Endothelial cell of umbilical vein (primary cell): ENCODE data around the gene LRRIQ1. TPM values are rescaled to one million over a fixed set of nuclear protein-coding genes. Genes with fewer than 3 reads are reported as not detected.

Experiments used
- BruUV-seq: library from RNA; stranded (reverse); fragments of 400-500 nt; replicated peaks from 2 replicates; lab custom pipeline; 2021; lab: Mats Ljungman, UMichigan
- CTCF ChIA-PET: fragments of 300-600, 350-600 bp; sonication (Branson Sonifier 250); formaldehyde crosslinking; loops from one replicate; lab custom pipeline; 2021; ENCODE audit warnings: antibody characterized with exemption, inconsistent platforms; lab: Charles Lee
- POLR2A ChIA-PET: fragments of 300-600, 350-600 bp; sonication (Branson Sonifier 250); formaldehyde crosslinking; loops from one replicate; lab custom pipeline; 2021; ENCODE audit warnings: antibody characterized with exemption, inconsistent platforms; lab: Charles Lee
- DNase-seq: peaks from one replicate; pipeline ENCODE4 v3.0.0-alpha.2; 2011; ENCODE audit warnings: low read depth, low spot score
- FAIRE-seq: peaks from 2 replicates; lab custom pipeline; 2011; peaks lifted over from hg19 to GRCh38; lab: Jason Lieb, UNC
- H2AFZ ChIP-seq: 2 replicates; pipeline ENCODE4 v1.6.0; 2012; ENCODE audit warnings: low read depth, low read length, control low read depth, inconsistent platforms
- H3K27ac ChIP-seq: 2 replicates; pipeline ENCODE4 v1.5.1; 2011; ENCODE audit warnings: low read depth, mild to moderate bottlenecking, control low read depth, low read length, moderate library complexity; ENCODE audit not compliant: insufficient read depth
- H3K27me3 ChIP-seq, 2 experiments: 2 replicates each; pipeline versions ENCODE4 v1.6.0 to v1.6.1; 2011; ENCODE audit warnings: low read length in 2 of 2, mixed read lengths in 1 of 2; ENCODE audit not compliant: control insufficient read depth in 2 of 2, insufficient read depth in 2 of 2
- H3K36me3 ChIP-seq, 2 experiments: 2 replicates in 1 of 2; 3 replicates in 1 of 2; pipeline ENCODE4 v1.5.1; 2011; ENCODE audit warnings: low read length in 2 of 2, mild to moderate bottlenecking in 1 of 2, moderate library complexity in 1 of 2; ENCODE audit not compliant: control insufficient read depth in 2 of 2, insufficient read depth in 2 of 2; ENCODE audit errors: extremely low read depth in 1 of 2
- H3K4me1 ChIP-seq: 3 replicates; pipeline ENCODE4 v1.5.1; 2011; ENCODE audit warnings: mild to moderate bottlenecking, low read length; ENCODE audit not compliant: control insufficient read depth, insufficient read depth; ENCODE audit errors: extremely low read depth
- H3K4me2 ChIP-seq: 2 replicates; pipeline ENCODE4 v1.6.1; 2011; ENCODE audit warnings: low read length, control low read depth, mixed read lengths; ENCODE audit not compliant: insufficient read depth
- H3K4me3 ChIP-seq, 3 experiments: fragments of 200-600 bp in 1 of 3; sonication (generic), shearing (Covaris generic) in 1 of 3; replicated peaks in 1 of 3; 2 replicates each; pipeline ENCODE4 v1.5.1; 2011 to 2016; ENCODE audit warnings: control low read depth in 3 of 3, low read length in 3 of 3, mild to moderate bottlenecking in 2 of 3, inconsistent platforms in 1 of 3, low read depth in 1 of 3, moderate library complexity in 1 of 3; ENCODE audit not compliant: insufficient read depth in 1 of 3
- H3K79me2 ChIP-seq: 2 replicates; pipeline ENCODE4 v1.6.0; 2012; ENCODE audit warnings: low read length, inconsistent platforms; ENCODE audit not compliant: control insufficient read depth, insufficient read depth
- H3K9ac ChIP-seq: replicated peaks from 2 replicates; pipeline ENCODE3; 2011; ENCODE audit warnings: low read length, control low read depth; ENCODE audit not compliant: insufficient read depth; ENCODE audit errors: extremely low read depth
- H3K9me1 ChIP-seq: replicated peaks from 3 replicates; pipeline ENCODE4 v1.6.0; 2011; ENCODE audit warnings: mild to moderate bottlenecking, low read length; ENCODE audit not compliant: control insufficient read depth, insufficient read depth; ENCODE audit errors: extremely low read depth
- H3K9me3 ChIP-seq: replicated peaks from 2 replicates; pipeline ENCODE4 v1.5.1; 2012; ENCODE audit warnings: low read length, inconsistent platforms; ENCODE audit not compliant: control insufficient read depth, insufficient read depth
- H4K20me1 ChIP-seq: replicated peaks from 2 replicates; pipeline ENCODE3; 2011; ENCODE audit warnings: mild to moderate bottlenecking, low read length; ENCODE audit not compliant: control insufficient read depth, insufficient read depth; ENCODE audit errors: extremely low read depth
- CTCF ChIP-seq, 2 donors: IDR thresholded peaks; 1 replicate in 1 of 2; 2 replicates in 1 of 2; pipeline ENCODE4 v1.5.1; 2011; ENCODE audit warnings: low read length in 2 of 2, mild to moderate bottlenecking in 2 of 2, moderate library complexity in 2 of 2, control low read depth in 1 of 2, inconsistent platforms in 1 of 2, low read depth in 1 of 2; ENCODE audit not compliant: insufficient read depth in 1 of 2; ENCODE audit errors: extremely low read depth in 1 of 2
- GATA2 ChIP-seq: IDR thresholded peaks from 2 replicates; pipeline ENCODE4 v1.7.0; 2011; ENCODE audit warnings: low read depth, mild to moderate bottlenecking, moderate library complexity, mixed read lengths, low read length; ENCODE audit not compliant: insufficient read length, insufficient read depth
- JUN ChIP-seq: IDR thresholded peaks from 2 replicates; pipeline ENCODE4 v1.6.1; 2011; ENCODE audit warnings: borderline replicate concordance, low read depth; ENCODE audit not compliant: insufficient read length, insufficient read depth
- MAX ChIP-seq: IDR thresholded peaks from 2 replicates; pipeline ENCODE4 v1.6.1; 2011; ENCODE audit not compliant: insufficient read depth, insufficient read length
- POLR2A ChIP-seq: IDR thresholded peaks from 2 replicates; pipeline ENCODE4 v1.6.1; 2012; ENCODE audit warnings: low read depth, mild to moderate bottlenecking, control low read depth, low read length
- POLR2AphosphoS5 ChIP-seq: IDR thresholded peaks from 2 replicates; pipeline ENCODE4 v1.6.1; 2012; ENCODE audit warnings: low read depth, mild to moderate bottlenecking, control low read depth, low read length, moderate library complexity; ENCODE audit not compliant: insufficient read depth
- dilution Hi-C: fragments of 300-500 bp; cut with MboI; formaldehyde crosslinking; loops from one replicate; pipeline ENCODE4 v1.15.0; 2019; ENCODE audit warnings: low sequenced_read_pairs; ENCODE audit not compliant: extremely low pct_ligation_motif_present
- intact Hi-C: fragments of 100-400 bp; cut with micrococcal nuclease; formaldehyde crosslinking; loops from one replicate; pipeline ENCODE4 v1.10.0; 2022
- polyA plus RNA-seq, 4 experiments: library from polyadenylated mRNA; depleted of rRNA in 3 of 4; stranded (reverse) in 3 of 4; unstranded in 1 of 4; fragments of >200 nt; gene quantifications; 2 replicates each; pipeline versions ENCODE4 v1.2.1 to v1.2.3, GENCODE V29; 2011 to 2012; ENCODE audit warnings: missing spikeins in 1 of 4
- total RNA-seq: library from RNA; stranded (reverse); gene quantifications from 2 replicates; pipeline ENCODE4 v1.2.3, GENCODE V29; 2021

LRRIQ1 gene
- total and polyA plus RNA-seq, 2 donors (not counting 3 experiments of a cell fraction or from before 2014, with no cell fraction given) = 0.08 to 0.20 TPM

- no peaks in the 10 kb centered on the region for H3K36me3 ChIP-seq
- H3K27ac ChIP-seq = no peak overlapping the region
- no peak overlapping the region for H3K4me2 ChIP-seq
- CTCF ChIA-PET = interaction anchor here (1.0 to 4.3 kb wide), 6 partner anchors 11 to 389 kb away, joined by 3 to 73 read pairs (median 8); no protein-coding TSS in a partner anchor
- H3K9me3 ChIP-seq = no peaks in the 10 kb centered on the region
- H3K4me1 ChIP-seq = no peaks in the 10 kb centered on the region
- no peaks in the 10 kb centered on the region for H3K9me1 ChIP-seq
- dilution Hi-C loops = no loop called here
- H4K20me1 ChIP-seq = no peaks in the 10 kb centered on the region
- TF ChIP-seq GATA2 = no peak
- no peak for TF ChIP-seq MAX
- no peak for TF ChIP-seq JUN
- TF ChIP-seq POLR2AphosphoS5 = no peak
- TF ChIP-seq POLR2A = no peak
- TF ChIP-seq CTCF (IDR thresholded peaks at IDR 0.05; ENCODE audit: extremely low read depth in 1 of 2, insufficient read depth in 1 of 2, low read depth in 1 of 2, low read length in 2 of 2) = no peak
- DNase-seq = no peak
- no peak overlapping the region for H2AFZ ChIP-seq
- no peak for FAIRE-seq
- no peaks in the 10 kb centered on the region for H3K79me2 ChIP-seq
- H3K4me3 ChIP-seq = no peak overlapping the region
- POLR2A ChIA-PET = no interaction called here
- peaks cover 4 to 17% of the 10 kb centered on the region in 2 experiments for H3K27me3 ChIP-seq
- no TSS peak for BruUV-seq
- intact Hi-C loops = no loop called here
- H3K9ac ChIP-seq = no peak overlapping the region
These were observed 23.4 kb downstream of the LRRIQ1 start for GRCh38 chr12:85059594-85059993.
